8988T (cell line): ENCODE data around the gene CNTLN.
"Not testable (repeated sequence)": the region's sequence is repeated elsewhere in the genome, so short reads cannot be mapped to it uniquely, and the experiment has no call there.

ENCODE experiments used
- DNase-seq: peaks from one replicate; pipeline ENCODE4 v3.0.0; 2011

CNTLN gene

GRCh38 chr9:17204611-17205152, 69.8 kb downstream of the CNTLN start:
- no peak for DNase-seq

DNA sequence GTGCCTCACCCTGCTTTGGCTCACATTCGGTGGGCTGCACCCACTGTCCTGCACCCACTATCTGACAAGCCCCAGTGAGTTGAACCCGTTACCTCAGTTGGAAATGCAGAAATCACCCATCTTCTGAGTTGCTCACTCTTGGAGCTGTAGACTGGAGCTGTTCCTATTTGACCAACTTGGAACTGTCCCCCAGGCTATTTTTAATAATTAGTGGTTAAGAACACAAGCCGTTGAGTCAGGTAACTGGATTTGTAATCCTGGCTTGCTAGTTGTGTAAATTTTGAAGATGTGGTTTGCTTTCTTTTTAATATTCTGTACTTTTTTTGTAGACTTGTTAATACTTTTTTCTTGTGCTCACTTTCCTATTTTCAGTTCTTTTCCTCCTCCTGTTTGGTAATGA, 81.2 kb downstream of the CNTLN start:
- no peak for DNase-seq

DNA sequence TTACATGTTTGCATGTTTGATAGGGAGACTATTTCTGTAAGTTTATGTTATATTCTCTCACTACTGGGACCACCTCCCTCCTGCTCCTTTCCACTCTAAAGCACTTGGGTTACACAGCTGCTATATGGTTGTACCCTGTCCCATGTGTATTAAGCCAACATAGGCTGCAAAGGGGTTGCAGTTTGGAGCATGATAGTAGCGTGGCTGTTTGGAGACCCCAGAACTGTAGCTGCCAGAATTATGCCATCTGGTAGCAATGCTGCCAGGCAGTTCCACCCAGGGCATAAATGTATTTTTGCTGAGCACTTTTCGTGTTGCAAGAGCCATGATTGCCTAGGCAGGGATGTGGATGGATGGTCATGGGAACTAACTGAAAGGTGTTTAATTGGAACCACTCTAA, 81.8 kb downstream of the CNTLN start:
- no peak for DNase-seq

- DNase-seq, result no peak
These were observed 82.4 kb downstream of the CNTLN start for GRCh38 chr9:17217272-17217671.

GRCh38 chr9:17219261-17219660, 84.4 kb downstream of the CNTLN start:
- no peak for DNase-seq

- no peak for DNase-seq
These were observed 88.1 kb downstream of the CNTLN start for GRCh38 chr9:17222932-17223331.

- DNase-seq, result no peak
These were observed 90.6 kb downstream of the CNTLN start for GRCh38 chr9:17225407-17225806.

DNA sequence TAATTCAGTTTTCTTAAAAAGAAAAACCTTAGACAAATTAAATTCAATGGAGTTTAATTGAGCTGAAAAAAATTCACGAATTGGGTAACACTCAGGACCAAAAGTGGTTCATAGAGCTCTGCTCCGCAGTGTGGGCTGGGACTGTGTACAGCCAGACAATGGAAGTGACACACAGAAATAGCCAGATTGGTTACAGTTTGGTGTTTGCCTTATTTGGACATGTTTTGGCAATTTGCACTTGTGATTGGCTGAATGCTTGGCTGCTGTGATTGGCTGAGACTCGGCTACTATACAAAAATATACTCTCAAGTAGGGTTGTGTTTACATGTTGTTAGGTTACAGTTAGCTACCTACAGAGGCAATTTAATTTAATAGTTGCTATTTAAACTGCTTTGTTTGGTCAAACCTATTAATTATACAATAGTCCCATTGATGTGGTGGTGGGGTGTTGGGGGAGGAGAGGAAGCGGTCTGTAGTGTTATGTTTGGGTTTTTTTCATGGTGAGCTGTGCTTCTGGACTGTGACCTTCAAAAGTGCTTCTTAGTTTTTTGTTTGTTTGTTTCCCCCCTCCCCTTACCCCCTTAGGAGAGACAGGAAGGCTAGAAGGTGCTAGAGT, 95.2 kb downstream of the CNTLN start:
- no peak for DNase-seq

GRCh38 chr9:17230646-17231045, 95.8 kb downstream of the CNTLN start:
- DNase-seq, result no peak

DNA sequence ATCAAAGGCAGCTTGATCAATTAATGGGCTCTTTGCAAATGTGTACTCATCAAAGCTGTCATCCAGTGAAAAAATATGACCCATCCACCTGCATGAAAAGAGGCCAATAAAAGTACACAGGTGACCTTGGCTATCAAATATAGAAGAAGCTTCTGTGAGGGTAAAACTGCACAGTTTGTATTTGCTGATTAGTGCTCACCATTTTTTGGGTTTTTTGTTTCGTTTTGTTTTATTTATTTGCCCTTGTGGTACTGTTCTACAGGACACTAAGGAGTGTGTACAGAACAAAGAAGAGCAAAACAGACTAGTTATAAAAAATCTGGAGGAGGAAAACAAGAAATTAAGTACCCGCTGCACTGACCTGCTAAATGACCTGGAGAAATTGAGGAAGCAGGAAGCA, 101.3 kb downstream of the CNTLN start:
- no peak for DNase-seq

GRCh38 chr9:17246770-17247169, 111.9 kb downstream of the CNTLN start:
- no peak for DNase-seq

DNA sequence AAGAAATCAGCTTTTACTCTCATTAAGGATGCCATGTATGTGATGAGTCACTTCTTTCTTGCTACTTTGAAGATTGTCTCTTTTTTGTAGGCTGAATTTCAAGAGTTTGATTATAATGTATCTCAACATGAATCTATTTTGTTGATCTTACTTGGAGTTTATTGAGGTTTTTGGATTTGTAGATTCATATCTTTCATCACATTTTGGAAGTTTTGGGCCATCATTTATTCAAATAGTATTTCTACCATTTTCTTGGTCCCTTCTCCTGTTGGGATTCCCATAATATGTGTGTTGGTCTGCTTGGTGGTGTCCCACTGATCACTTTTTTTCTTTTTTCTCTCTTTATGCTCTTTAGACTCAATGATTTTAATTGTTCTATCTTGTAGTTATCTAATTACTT, 116.3 kb downstream of the CNTLN start:
- DNase-seq, result no peak

- DNase-seq, result not testable (repeated sequence)
These were observed 133.8 kb downstream of the CNTLN start for GRCh38 chr9:17268531-17269188.

GRCh38 chr9:17269799-17270198, 135.0 kb downstream of the CNTLN start:
- no peak for DNase-seq

DNA sequence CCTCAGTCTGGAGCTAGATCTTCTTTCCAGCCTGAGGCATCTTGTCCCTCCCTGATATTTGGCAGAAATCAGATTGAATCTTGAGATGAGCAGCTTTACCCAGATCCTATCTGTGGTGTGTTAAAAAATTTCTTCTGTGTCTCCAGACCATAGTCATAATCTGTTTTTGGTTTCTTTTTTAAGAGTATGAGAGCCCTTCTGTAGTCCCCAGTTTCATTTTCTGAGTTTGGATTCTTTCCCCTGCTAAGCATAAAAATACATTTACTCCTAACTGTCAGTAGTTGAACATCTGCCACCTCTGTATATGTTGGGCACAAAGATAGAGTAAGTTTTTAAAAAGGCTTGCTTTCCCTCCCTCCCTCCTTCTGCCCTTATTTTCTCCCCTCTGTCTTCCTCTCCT, 137.7 kb downstream of the CNTLN start:
- no peak for DNase-seq

- DNase-seq, result no peak
These were observed 145.6 kb downstream of the CNTLN start for GRCh38 chr9:17280350-17281012.

- not testable (repeated sequence) for DNase-seq
These were observed 155.8 kb downstream of the CNTLN start for GRCh38 chr9:17290673-17291072.

GRCh38 chr9:17291766-17292165, 156.9 kb downstream of the CNTLN start:
- no peak for DNase-seq

DNA sequence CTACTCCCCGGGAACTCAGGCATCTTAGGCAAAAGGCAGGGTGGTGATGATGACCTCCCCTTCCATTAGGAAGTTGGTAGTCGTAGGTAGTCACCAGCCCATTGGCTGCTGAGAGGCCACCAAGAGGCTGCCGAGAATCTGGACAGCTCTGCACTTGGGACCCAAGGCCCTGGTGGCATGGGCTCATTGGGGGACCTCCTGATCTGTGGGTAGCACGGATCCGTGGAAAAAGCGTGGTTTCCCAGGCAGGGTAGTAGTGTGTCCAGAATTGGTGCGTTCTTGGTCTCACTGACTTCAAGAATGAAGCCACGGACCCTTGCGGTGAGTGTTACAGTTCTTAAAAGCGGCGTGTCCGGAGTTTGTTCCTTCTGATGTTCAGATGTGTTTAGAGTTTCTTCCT, 158.8 kb downstream of the CNTLN start:
- no peak for DNase-seq

- DNase-seq, result no peak
These were observed 160.2 kb downstream of the CNTLN start for GRCh38 chr9:17294822-17295624.

GRCh38 chr9:17315341-17315740, 180.5 kb downstream of the CNTLN start:
- no peak for DNase-seq

DNA sequence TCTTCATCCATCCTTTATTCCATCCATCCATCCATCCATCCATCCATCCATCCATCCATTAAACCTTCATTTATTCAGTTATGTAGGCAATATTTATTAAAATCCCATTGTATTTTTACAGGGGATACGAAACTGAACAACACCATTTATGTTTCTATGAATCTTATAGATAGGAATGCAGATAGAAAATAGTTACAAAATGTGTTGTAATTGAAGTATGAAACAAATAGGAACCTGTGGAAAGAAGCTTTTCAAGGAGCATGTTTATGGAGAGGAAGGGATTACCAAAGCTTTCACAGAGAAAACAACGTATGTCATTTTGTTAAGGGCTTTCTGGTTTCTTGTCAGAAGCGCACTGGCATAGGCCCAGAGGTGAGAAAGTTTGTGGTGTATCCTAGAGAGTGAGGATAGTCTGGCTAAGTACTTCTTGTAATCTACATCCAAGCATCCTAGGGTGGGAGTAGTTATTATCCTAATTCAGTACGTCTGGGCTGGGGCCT, 184.0 kb downstream of the CNTLN start:
- DNase-seq, result no peak

GRCh38 chr9:17319864-17320263, 185.0 kb downstream of the CNTLN start:
- DNase-seq, result no peak
